ENCODE measurements around the gene NOD2. TPM values are rescaled to one million over a fixed set of nuclear protein-coding genes. Genes with fewer than 3 reads are reported as not detected.

The NOD2 gene
- total and polyA plus RNA-seq, 2 of the 13 experiments (the other 11 are each of a cell fraction or from before 2014, with no cell fraction given) = 0.27 to 0.81 TPM

- intact Hi-C loops (cut with micrococcal nuclease; ENCODE audit: unreplicated experiment) = loop anchor here (2.0 kb wide), 1 partner anchor 61 kb away; no protein-coding TSS in a partner anchor
- no peak for FAIRE-seq
- H3K9me3 ChIP-seq (ENCODE audit: low read length) = no peaks in the 10 kb centered on the region
- no TSS peak for BruUV-seq (replicated peaks)
- H3K4me3 ChIP-seq (replicated peaks in 1 of 3; ENCODE audit: insufficient read depth in 1 of 3, low read depth in 2 of 3, low read length in 3 of 3) = no peak overlapping the region
- H4K20me1 ChIP-seq (ENCODE audit: insufficient read depth, low read length) = no peaks in the 10 kb centered on the region
- no peak for ATAC-seq
- CTCF ChIA-PET (ENCODE audit: low intra/inter-chr PET ratio, low total read pairs) = no interaction called here
- H3K4me2 ChIP-seq (ENCODE audit: low read depth, low read length) = no peak overlapping the region
- TF ChIP-seq TBX2 (CRISPR knock-in tag; IDR thresholded peaks at IDR 0.05; ENCODE audit: borderline replicate concordance) (no peak), RARG (CRISPR knock-in tag; IDR thresholded peaks at IDR 0.05; ENCODE audit: low read depth) (no peak), FOXP1 (IDR thresholded peaks at IDR 0.05) (no peak), FOXP1 (CRISPR knock-in tag; IDR thresholded peaks at IDR 0.05) (no peak), ZNF776 (CRISPR knock-in tag; IDR thresholded peaks at IDR 0.05) (no peak)
- DNase-seq (ENCODE audit: low spot score) = no peak
- POLR2A ChIA-PET = interaction anchor here (0.9 kb wide), 1 partner anchor 26 kb away, joined by 3 read pairs; no protein-coding TSS in a partner anchor
- H3K27ac ChIP-seq (ENCODE audit: extremely low read length, insufficient read depth, low read length) = no peak overlapping the region
- H2AFZ ChIP-seq (ENCODE audit: low read length) = no peak overlapping the region
- no peak overlapping the region for H3K9ac ChIP-seq (ENCODE audit: insufficient read depth, low read depth, low read length)
- no peaks in the 10 kb centered on the region for H3K79me2 ChIP-seq (ENCODE audit: insufficient read depth, low read length)
- 99% methylated on average over 4 of the region's 4 CpGs for WGBS (ENCODE audit: low lambda C conversion rate)
- no peaks in the 10 kb centered on the region for H3K36me3 ChIP-seq (replicated peaks in 1 of 2; ENCODE audit: control insufficient read depth in 1 of 2, insufficient read depth in 2 of 2, low read length in 2 of 2)
- H3K27me3 ChIP-seq (ENCODE audit: control insufficient read depth in 1 of 2, insufficient read depth in 2 of 2, low read length in 2 of 2) = no peaks in the 10 kb centered on the region
- in situ Hi-C loops (cut with HindIII; ENCODE audit: extremely low pct_ligation_motif_present, low pct_unique_long_range_greater_than_20kb) = no loop called here
- H3K4me1 ChIP-seq (ENCODE audit: insufficient read depth, low read length) = peaks cover 12% of the 10 kb centered on the region
Observed at GRCh38 chr16:50745940-50746339, 52.5 kb downstream of the NOD2 start.

DNA sequence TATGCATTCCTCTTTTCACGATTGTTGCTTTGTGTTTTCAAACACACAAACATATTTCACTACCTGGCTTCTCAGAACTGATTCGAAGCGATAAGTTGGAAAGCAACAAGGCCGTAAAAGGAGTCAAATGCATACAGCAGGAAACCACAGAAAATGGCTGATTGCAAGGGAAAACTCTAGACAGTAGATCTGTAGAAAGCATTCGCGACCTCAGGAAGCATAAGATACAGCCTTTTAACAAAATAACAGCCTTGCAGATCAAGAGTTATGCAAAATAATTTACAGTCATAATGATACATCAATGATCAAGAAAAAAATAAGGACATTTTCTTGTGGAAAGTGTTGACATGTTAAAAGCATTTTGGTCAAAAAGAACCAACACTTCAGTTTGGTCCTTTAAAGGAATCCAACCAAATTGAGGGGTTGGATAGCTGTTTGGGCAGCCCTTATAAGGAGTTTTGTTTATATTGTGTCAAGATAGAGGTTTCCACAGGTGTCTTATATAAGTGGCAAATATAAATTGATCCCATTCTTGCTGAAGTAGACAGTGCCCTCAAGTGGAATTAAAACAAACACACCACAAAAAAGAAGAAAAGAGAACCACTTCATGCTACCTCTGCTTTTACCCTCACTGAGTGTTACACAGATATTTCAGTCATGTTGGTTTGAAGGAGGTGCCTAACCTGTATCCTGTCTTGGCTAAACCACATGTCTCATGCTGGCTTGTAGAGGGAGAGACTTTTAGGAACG lies 54.0 kb downstream of the NOD2 start:
- Histone ChIP-seq H2AFZ (ENCODE audit: low read length) (no peak overlapping the region), H3K4me3 (replicated peaks in 1 of 3; ENCODE audit: insufficient read depth in 1 of 3, low read depth in 2 of 3, low read length in 3 of 3) (no peak overlapping the region), H3K4me2 (ENCODE audit: low read depth, low read length) (no peak overlapping the region), H3K9me3 (ENCODE audit: low read length) (no peaks in the 10 kb centered on the region), H3K27me3 (ENCODE audit: control insufficient read depth in 1 of 2, insufficient read depth in 2 of 2, low read length in 2 of 2) (no peaks in the 10 kb centered on the region), H3K9ac (ENCODE audit: insufficient read depth, low read depth, low read length) (no peak overlapping the region), H3K36me3 (replicated peaks in 1 of 2; ENCODE audit: control insufficient read depth in 1 of 2, insufficient read depth in 2 of 2, low read length in 2 of 2) (no peaks in the 10 kb centered on the region), H3K79me2 (ENCODE audit: insufficient read depth, low read length) (no peaks in the 10 kb centered on the region), H3K27ac (ENCODE audit: extremely low read length, insufficient read depth, low read length) (no peak overlapping the region), H3K4me1 (ENCODE audit: insufficient read depth, low read length) (peaks cover 7% of the 10 kb centered on the region), H4K20me1 (ENCODE audit: insufficient read depth, low read length) (no peaks in the 10 kb centered on the region)
- intact Hi-C loops (cut with micrococcal nuclease; ENCODE audit: unreplicated experiment) (loop anchor here (2.0 kb wide), 1 partner anchor 59 kb away; no protein-coding TSS in a partner anchor), in situ Hi-C loops (cut with HindIII; ENCODE audit: extremely low pct_ligation_motif_present, low pct_unique_long_range_greater_than_20kb) (no loop called here)
- WGBS (ENCODE audit: low lambda C conversion rate) = 84% methylated on average over 7 of the region's 7 CpGs
- ATAC-seq = peak; percentile 62
- DNase-seq (ENCODE audit: low spot score) = peak; percentile 46
- ChIA-PET CTCF (ENCODE audit: low intra/inter-chr PET ratio, low total read pairs) (interaction anchor here (1.8 to 2.2 kb wide), 2 partner anchors 59 to 79 kb away, joined by 7 to 9 read pairs; no protein-coding TSS in a partner anchor), POLR2A (no interaction called here)
- FAIRE-seq = no peak
- no TSS peak for BruUV-seq (replicated peaks)
- TF ChIP-seq, protein P1, sequence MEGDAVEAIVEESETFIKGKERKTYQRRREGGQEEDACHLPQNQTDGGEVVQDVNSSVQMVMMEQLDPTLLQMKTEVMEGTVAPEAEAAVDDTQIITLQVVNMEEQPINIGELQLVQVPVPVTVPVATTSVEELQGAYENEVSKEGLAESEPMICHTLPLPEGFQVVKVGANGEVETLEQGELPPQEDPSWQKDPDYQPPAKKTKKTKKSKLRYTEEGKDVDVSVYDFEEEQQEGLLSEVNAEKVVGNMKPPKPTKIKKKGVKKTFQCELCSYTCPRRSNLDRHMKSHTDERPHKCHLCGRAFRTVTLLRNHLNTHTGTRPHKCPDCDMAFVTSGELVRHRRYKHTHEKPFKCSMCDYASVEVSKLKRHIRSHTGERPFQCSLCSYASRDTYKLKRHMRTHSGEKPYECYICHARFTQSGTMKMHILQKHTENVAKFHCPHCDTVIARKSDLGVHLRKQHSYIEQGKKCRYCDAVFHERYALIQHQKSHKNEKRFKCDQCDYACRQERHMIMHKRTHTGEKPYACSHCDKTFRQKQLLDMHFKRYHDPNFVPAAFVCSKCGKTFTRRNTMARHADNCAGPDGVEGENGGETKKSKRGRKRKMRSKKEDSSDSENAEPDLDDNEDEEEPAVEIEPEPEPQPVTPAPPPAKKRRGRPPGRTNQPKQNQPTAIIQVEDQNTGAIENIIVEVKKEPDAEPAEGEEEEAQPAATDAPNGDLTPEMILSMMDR (CRISPR knock-in tag; IDR thresholded peaks at IDR 0.05) = peak; percentile 68
- TF ChIP-seq TGIF2 (CRISPR knock-in tag; IDR thresholded peaks at IDR 0.05) (no peak), CBX2 (IDR thresholded peaks at IDR 0.05; ENCODE audit: low read depth, low read length) (no peak), CBX2 (CRISPR knock-in tag; IDR thresholded peaks at IDR 0.05; ENCODE audit: low read depth) (no peak), SMC3 (IDR thresholded peaks at IDR 0.05; ENCODE audit: low read length) (peak; percentile 38; the same call in 1 of the 2 replicates), ZNF343 (CRISPR knock-in tag; IDR thresholded peaks at IDR 0.05) (no peak), STAG1 (CRISPR knock-in tag; IDR thresholded peaks at IDR 0.05) (peak; percentile 79)
- TF ChIP-seq, protein P2, sequence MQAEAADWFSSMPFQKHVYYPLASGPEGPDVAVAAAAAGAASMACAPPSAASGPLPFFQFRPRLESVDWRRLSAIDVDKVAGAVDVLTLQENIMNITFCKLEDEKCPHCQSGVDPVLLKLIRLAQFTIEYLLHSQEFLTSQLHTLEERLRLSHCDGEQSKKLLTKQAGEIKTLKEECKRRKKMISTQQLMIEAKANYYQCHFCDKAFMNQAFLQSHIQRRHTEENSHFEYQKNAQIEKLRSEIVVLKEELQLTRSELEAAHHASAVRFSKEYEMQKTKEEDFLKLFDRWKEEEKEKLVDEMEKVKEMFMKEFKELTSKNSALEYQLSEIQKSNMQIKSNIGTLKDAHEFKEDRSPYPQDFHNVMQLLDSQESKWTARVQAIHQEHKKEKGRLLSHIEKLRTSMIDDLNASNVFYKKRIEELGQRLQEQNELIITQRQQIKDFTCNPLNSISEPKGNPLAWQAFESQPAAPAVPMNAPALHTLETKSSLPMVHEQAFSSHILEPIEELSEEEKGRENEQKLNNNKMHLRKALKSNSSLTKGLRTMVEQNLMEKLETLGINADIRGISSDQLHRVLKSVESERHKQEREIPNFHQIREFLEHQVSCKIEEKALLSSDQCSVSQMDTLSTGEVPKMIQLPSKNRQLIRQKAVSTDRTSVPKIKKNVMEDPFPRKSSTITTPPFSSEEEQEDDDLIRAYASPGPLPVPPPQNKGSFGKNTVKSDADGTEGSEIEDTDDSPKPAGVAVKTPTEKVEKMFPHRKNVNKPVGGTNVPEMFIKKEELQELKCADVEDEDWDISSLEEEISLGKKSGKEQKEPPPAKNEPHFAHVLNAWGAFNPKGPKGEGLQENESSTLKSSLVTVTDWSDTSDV (CRISPR knock-in tag; IDR thresholded peaks at IDR 0.05) = no peak
- TF ChIP-seq, protein P3, sequence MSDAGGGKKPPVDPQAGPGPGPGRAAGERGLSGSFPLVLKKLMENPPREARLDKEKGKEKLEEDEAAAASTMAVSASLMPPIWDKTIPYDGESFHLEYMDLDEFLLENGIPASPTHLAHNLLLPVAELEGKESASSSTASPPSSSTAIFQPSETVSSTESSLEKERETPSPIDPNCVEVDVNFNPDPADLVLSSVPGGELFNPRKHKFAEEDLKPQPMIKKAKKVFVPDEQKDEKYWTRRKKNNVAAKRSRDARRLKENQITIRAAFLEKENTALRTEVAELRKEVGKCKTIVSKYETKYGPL (CRISPR knock-in tag; IDR thresholded peaks at IDR 0.05) = peak; percentile 68; the same call in 1 of the 2 replicates

All from HepG2 (cell line).